HG03196 (cell line): ENCODE results near the gene SAA2.
"Not testable (repeated sequence)": the region's sequence is repeated elsewhere in the genome, so short reads cannot be mapped to it uniquely, and the experiment has no call there.

Experiments
- ATAC-seq: cut with Tn5 transposase; IDR thresholded peaks from one replicate; pipeline ENCODE4 v1.9.1; 2021; ENCODE audit not compliant: unreplicated experiment

SAA2 gene

DNA sequence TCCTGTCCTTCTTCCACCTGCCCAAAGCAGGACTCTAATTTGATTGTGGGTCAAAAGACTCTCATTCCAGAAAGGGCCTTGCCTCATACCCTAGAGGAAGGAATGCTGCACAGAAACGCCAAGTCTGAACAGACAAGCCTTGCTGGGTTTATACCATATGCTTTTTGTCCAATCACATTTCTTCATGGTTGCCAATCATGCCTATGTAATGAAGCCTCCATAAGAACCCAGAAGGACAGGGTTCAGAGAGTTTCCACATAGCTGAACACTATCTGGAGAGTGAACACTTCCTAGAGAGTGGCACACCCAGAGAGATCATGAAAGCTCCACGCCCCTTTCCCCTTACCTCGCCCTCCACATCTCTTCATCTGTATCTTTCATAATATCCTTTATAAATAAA, 4.8 kb upstream of the SAA2 start:
- no peak for ATAC-seq

DNA sequence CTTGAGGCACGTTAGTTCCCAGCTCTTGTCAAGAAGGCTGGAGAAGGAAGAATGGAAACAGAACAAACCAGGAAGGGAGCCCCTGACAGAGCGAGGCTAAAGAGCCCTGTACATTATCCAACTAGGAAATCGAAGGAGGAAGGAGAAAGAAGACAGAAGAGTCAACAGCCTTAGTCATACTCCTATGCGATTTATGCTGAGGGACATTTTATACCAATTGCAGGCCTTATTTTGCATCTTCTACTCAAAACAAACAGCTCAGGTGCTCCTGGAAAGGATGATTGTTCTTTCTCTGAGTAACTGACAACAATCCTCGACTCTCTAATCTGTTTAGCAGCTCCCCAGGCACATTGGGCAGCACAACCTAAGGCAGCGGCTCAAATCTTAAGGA, 1.3 kb downstream of the SAA2 start:
- not testable (repeated sequence) for ATAC-seq

DNA sequence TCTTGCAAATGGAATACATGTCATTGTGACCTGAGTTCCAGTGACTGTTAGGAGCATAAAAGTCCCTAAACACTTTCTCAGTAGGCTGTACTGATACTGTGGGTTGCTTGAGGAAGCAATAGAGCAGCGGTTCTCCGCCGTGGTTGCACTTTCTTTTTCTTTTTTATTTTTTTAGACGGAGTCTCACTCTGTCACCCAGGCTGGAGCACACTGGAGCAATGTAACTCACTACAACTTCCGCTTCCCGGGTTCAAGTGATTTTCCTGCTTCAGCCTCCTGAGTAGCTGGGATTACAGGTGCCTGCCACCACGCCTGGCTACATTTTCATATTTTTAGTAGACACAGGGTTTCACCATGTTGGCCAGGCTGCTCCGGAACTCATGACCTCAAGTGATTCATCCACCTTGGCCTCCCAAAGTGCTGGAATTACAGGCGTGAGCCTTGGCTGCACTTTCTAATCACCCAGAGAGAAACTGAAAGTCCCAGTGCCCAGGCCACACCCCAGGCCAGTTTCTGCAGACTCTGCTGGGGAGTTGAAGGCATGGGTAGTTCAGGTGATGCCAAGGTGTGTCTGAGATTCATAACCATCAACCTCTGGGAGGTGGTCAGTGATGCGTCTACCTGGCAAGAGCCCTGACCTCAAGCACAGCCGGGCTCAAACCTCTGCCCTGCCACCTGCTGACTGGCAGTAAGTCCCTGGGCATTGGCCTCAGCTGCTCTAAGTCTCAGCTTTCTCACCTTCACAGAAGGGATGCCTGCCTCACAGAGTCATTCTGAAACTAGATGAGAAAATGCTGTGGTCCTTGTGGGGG, 1.9 kb downstream of the SAA2 start:
- ATAC-seq, result peak; percentile 71

DNA sequence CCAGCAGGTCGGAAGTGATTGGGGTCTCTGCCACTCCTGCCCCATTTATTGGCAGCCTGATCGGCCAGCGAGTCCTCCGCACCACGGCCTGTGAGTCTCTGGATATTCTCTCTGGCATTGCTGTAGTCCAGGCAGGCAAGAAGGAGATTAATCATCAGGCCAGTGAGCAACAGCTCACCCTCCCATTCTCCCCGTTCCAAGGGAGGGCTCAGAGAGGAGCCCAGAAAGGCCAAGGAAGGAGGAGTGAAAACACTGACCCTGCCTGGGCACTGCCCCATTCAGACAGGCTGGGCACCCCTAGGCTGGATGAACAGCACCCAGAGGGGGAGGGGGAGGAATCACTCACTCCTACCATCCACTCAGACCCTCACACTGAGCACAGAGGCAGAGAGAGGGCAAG, 3.1 kb downstream of the SAA2 start:
- no peak for ATAC-seq

- ATAC-seq, result no peak
Observed at GRCh38 chr11:18243783-18244362, 4.6 kb downstream of the SAA2 start.

GRCh38 chr11:18239655-18240054, 8.8 kb downstream of the SAA2 start:
- no peak for ATAC-seq

DNA sequence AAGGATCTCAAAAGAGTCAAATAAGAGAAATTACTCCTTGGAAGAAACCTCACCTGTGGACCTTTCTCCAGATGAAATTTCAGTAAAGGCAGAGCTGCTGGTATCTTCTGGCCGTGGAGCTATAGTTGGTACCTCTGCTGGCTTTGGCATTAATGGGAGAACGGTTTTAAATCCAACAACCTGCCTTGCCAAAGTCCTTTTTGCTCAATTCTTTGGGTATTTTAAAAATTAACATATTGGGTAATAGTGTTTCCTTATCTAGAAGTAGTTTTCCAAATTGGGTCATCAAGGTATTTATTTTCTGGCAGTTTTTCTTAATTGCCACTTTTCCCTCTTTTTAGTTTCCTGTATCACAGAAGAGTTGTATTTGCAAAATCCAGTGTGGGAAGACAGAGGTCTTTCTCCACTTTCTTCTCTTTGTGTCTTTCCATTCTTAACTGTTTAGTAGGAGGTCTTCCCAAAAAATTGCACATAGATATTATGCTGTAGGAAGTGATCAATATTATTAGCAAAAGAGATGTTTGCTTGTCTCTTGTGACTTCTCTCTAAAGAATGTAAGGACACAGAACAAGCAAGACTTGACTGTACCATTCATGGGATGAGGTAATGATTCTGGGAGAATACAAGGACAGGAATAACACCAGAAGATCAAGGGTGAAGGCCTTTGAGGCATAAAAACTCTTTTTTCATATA, 11.7 kb downstream of the SAA2 start, which contains the start of gene SAA4:
Gene SAA4 (minus strand): TSS at position 139 of the 693 bp plus-strand sequence. CDS start 876 bp downstream, outside the sequence.
- ATAC-seq, result no peak

DNA sequence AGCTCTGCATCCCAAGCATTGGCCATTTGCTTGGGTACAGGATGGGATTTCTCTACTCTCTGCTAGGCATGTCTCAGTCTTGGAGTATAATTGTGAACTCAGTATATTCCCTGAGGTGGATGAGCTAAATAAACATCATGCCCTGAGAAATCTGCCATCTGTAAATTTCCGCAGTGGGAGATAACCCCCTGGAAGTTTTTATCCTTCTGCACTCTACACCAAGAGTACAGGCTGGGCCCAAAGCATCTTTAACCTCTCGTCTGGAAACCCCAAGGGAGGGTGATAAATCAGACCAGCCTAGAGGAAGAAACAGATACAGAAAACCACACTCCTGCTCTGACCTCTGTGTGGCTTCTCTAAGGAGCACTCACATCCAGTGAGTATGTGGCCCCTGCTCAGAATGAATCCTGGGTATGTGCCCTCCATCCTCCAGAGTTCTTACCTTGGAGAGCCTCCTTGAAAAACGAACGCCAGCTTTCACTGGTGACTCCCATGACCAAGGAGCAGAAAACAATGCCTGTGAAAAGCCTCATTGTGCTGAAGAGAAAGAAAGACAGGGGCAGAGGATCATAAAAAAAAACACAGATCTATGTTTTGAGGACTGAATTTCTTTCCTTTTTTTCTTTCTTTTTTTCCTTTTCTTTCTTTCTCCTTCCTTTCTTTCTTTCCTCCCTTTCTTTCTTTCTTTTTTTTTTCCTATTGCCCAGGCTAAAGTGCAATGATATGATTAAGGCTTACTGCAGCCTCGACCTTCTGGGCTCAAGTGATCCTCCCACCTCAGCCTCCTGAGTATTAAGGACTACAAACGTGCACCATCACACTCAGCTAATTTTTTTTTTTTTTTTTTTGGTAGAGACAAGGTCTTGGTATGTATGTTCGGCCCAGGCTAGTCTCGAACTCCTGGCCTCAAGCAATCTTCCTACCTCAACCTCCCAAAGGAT, 12.8 kb downstream of the SAA2 start:
- no peak for ATAC-seq

DNA sequence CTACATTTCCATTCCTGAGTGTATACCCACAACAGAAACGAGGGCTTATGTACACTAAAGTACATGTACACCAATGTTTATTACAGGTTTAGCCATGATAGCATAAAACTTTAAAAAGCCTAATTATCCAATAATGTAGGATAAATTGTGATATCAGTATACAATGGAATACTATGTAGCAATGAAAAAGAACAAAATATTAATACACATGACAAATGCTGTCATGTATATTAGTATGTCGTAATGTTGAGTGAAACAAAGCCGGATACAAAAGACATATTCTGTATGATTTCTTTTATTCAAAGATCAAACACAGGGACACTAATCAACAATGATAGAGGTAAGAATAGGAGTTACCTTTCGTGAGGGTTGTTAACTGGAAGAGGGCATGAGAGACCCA, 14.6 kb downstream of the SAA2 start:
- no peak for ATAC-seq

DNA sequence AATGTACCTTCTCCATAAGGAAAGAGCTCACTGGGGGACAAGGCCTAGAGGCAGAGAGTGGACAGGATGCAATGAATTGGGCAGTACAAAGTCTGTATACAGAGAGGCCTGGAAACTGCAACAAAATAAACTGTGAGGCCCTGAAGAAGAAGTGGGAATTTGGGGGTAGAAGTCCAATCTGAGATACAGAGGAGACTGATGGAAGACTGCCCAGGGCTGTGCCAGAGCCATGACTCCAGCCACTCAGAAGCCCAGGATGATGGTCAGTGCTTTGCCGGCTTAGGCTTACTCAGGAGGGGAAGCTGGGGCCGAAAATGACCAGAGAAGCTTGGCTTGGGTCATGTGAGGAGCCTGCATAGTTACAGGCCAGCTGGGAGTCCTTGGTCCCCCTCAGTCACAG, 17.6 kb downstream of the SAA2 start:
- no peak for ATAC-seq

DNA sequence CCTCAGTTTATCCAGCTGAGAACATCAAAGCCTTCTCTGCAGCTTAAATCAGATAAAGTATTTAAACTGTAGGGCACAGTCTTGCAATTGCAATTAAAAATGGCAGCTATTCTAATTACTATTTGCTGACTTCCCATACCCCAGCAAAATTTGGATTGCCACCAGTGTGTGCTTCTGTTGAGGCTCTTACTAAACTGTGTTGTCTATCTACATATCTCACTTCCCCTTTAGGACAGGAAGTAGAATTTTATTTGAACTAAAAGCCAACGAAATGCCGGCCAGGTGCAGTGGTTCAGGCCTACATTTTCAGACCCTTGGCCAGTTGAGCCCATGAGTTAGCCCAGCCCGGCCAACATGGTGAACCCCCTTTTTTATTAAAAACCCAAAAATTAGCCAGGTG, 19.0 kb downstream of the SAA2 start:
- ATAC-seq, result peak; percentile 93

DNA sequence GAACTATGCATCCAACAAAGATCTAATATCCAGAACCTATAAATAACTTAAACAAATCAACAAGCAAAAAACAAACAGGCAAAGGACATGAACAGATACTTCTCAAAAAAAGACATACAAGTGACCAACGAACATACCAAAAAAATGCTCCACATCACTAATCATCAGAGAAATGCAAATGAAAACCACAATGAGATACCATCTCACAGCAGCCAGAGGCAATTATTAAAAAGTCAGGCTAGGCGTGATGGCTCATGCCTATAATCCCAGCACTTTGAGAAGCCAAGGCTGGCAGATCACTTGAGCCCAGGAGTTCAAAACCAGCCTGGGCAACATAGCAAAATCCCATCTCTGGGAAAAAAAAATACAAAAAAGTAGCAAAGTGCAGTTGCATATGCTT, 22.6 kb downstream of the SAA2 start:
- ATAC-seq, result no peak

DNA sequence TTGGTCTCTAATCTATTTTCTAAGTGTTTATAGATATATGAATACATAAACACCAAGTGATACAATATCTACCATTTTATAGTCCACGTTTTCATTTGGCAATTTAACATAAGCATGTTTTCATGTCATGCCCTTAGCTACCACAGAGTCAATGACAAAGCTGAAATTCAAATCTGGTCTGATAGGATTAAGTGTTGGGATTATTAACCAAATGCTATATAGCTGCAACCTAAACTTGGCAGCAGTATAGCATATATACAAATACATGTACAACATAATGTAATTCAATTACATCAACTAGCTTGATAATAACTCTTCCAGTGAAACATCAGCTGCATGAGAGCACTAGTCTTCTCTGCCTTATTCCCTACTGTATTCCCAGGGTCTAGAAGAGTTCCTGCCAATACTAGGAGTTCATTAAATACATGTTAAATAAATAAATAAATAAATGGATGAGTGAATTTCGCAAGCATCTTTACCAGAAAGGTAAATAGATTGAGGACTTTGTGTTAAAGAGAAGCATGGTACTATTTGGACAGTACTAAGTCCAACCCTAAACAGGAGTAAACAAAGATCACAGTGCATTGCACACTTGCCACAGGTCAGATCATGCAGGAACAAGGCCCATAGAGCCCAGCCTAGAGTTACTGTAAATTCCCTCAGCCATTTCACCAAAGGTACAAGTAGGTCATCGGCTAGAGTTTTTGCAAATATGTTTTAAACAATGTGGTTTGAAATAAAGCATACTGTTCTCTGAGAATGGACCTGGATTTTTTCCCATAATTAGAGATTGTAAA, 24.7 kb downstream of the SAA2 start:
- ATAC-seq, result no peak

GRCh38 chr11:18222814-18223421, 25.6 kb downstream of the SAA2 start:
- no peak for ATAC-seq

GRCh38 chr11:18221274-18221876, 27.1 kb downstream of the SAA2 start:
- ATAC-seq, result no peak

DNA sequence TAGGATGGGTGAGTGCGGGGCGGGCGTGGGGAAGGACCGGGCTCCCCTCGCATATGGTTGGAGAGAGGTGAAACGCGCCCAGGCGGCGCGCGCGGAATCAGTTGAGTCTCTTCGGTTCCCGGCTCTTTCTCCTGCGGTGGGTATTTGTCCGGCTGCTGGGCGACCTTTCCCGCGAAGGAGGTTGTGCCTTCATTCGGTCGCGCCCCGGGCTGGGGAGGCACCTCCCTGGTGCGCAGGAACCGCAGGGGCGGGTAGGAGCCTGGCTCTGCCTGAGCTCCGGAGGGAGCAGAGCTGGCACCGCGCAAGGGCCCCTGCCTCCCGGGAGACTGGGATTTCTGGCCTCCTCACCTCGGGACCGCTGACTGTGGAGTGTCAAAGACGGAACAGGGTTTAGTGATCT, 39.4 kb downstream of the SAA2 start:
- ATAC-seq, result no peak

DNA sequence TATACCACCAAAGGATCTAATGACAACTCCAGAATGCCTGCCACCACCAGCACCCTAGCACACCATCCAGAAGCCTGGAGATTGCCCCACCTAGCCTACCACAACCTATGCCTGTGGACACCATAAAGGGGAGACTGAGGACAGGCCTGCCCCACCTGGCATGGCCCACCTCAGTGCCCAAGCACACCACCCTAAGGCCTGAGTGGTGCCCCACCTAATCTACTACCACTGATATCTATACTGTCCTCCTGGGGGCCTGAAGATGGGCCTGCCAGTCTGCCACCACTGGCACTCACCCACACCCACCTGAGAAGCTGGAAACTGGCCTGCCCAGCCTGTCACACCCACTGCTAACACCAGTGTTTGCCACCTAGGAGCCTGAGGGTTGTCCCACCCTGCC, 43.7 kb downstream of the SAA2 start:
- no peak for ATAC-seq

- no peak for ATAC-seq
Observed at GRCh38 chr11:18204220-18204619, 44.2 kb downstream of the SAA2 start.

- ATAC-seq, result no peak
Observed at GRCh38 chr11:18203723-18204122, 44.7 kb downstream of the SAA2 start.
